Transverse colon (tissue), 4 donors: ENCODE results near the gene CD34.

Experiments used
- CTCF ChIP-seq, 5 experiments: fragments of 200-600 bp in 3 of 5; fragments of 450-650 bp in 2 of 5; sonication (generic) in 3 of 5; IDR thresholded peaks; 1 replicate in 2 of 5; 2 replicates in 3 of 5; pipeline ENCODE4 v1.5.1; 2016 to 2017; ENCODE audit warnings: antibody characterized with exemption in 5 of 5, inconsistent platforms in 3 of 5, mild to moderate bottlenecking in 2 of 5, moderate library complexity in 1 of 5
- EP300 ChIP-seq: sonication (generic); formaldehyde crosslinking; IDR thresholded peaks from one replicate; pipeline ENCODE4 v1.6.1; 2017; ENCODE audit warnings: antibody characterized with exemption, low read depth
- POLR2A ChIP-seq: fragments of 450-650 bp; IDR thresholded peaks from one replicate; pipeline ENCODE4 v1.6.1; 2016; ENCODE audit warnings: antibody characterized with exemption, mild to moderate bottlenecking, moderate library complexity
- POLR2AphosphoS5 ChIP-seq, 3 donors: sonication (generic); formaldehyde crosslinking; IDR thresholded peaks; one replicate each; pipeline ENCODE4 v1.6.1; 2016; ENCODE audit warnings: antibody characterized with exemption in 3 of 3

GRCh38 chr1:207862241-207862787 lies 48.6 kb downstream of the CD34 start:
- TF ChIP-seq POLR2A (no peak), EP300 (no peak), CTCF (IDR thresholded peaks at IDR 0.05) (no peak), POLR2AphosphoS5 (IDR thresholded peaks at IDR 0.05) (no peak)
